ENCODE data around the gene RIPOR1.

RIPOR1 gene

GRCh38 chr16:67543036-67543435 is 14.4 kb downstream of the RIPOR1 start:
- H3K36me3 ChIP-seq (ENCODE audit: insufficient read depth, low read depth, low read length): no peaks in the 10 kb centered on the region
- H3K27ac ChIP-seq (ENCODE audit: low read length): no peak overlapping the region
- no peak overlapping the region for H3K4me3 ChIP-seq (ENCODE audit: low read length)
- H3K9ac ChIP-seq (ENCODE audit: low read depth, low read length): no peak overlapping the region
- H3K9me3 ChIP-seq (ENCODE audit: insufficient read depth, low read depth, low read length): no peaks in the 10 kb centered on the region
- no peaks in the 10 kb centered on the region for H3K4me1 ChIP-seq (ENCODE audit: insufficient read depth, low read length)
- peaks cover 44% of the 10 kb centered on the region for H3K27me3 ChIP-seq (ENCODE audit: insufficient read depth, low read length)

GRCh38 chr16:67543582-67543981 is 15.0 kb downstream of the RIPOR1 start:
- H3K27me3 ChIP-seq (ENCODE audit: insufficient read depth, low read length): peaks cover 38% of the 10 kb centered on the region
- H3K9ac ChIP-seq (ENCODE audit: low read depth, low read length): no peak overlapping the region
- no peaks in the 10 kb centered on the region for H3K36me3 ChIP-seq (ENCODE audit: insufficient read depth, low read depth, low read length)
- no peak overlapping the region for H3K27ac ChIP-seq (ENCODE audit: low read length)
- H3K4me1 ChIP-seq (ENCODE audit: insufficient read depth, low read length): no peaks in the 10 kb centered on the region
- H3K4me3 ChIP-seq (ENCODE audit: low read length): no peak overlapping the region
- no peaks in the 10 kb centered on the region for H3K9me3 ChIP-seq (ENCODE audit: insufficient read depth, low read depth, low read length)

GRCh38 chr16:67544329-67544841 is 15.8 kb downstream of the RIPOR1 start:
- H3K4me1 ChIP-seq (ENCODE audit: insufficient read depth, low read length): no peaks in the 10 kb centered on the region
- H3K4me3 ChIP-seq (ENCODE audit: low read length): no peak overlapping the region
- peaks cover 30% of the 10 kb centered on the region for H3K27me3 ChIP-seq (ENCODE audit: insufficient read depth, low read length)
- no peaks in the 10 kb centered on the region for H3K36me3 ChIP-seq (ENCODE audit: insufficient read depth, low read depth, low read length)
- no peaks in the 10 kb centered on the region for H3K9me3 ChIP-seq (ENCODE audit: insufficient read depth, low read depth, low read length)
- no peak overlapping the region for H3K27ac ChIP-seq (ENCODE audit: low read length)
- H3K9ac ChIP-seq (ENCODE audit: low read depth, low read length): no peak overlapping the region

GRCh38 chr16:67544844-67545664 is 16.4 kb downstream of the RIPOR1 start:
- Histone ChIP-seq H3K9ac (ENCODE audit: low read depth, low read length) (no peak overlapping the region), H3K4me1 (ENCODE audit: insufficient read depth, low read length) (no peaks in the 10 kb centered on the region), H3K36me3 (ENCODE audit: insufficient read depth, low read depth, low read length) (no peaks in the 10 kb centered on the region), H3K9me3 (ENCODE audit: insufficient read depth, low read depth, low read length) (no peaks in the 10 kb centered on the region), H3K27ac (ENCODE audit: low read length) (no peak overlapping the region), H3K27me3 (ENCODE audit: insufficient read depth, low read length) (peaks cover 23% of the 10 kb centered on the region; the same call in 1 of the 2 replicates), H3K4me3 (ENCODE audit: low read length) (no peak overlapping the region)

GRCh38 chr16:67545665-67546024 is 17.0 kb downstream of the RIPOR1 start:
- Histone ChIP-seq H3K27me3 (ENCODE audit: insufficient read depth, low read length) (peaks cover 18% of the 10 kb centered on the region; the same call in 1 of the 2 replicates), H3K4me3 (ENCODE audit: low read length) (no peak overlapping the region), H3K9ac (ENCODE audit: low read depth, low read length) (no peak overlapping the region), H3K27ac (ENCODE audit: low read length) (no peak overlapping the region), H3K4me1 (ENCODE audit: insufficient read depth, low read length) (no peaks in the 10 kb centered on the region), H3K9me3 (ENCODE audit: insufficient read depth, low read depth, low read length) (no peaks in the 10 kb centered on the region), H3K36me3 (ENCODE audit: insufficient read depth, low read depth, low read length) (no peaks in the 10 kb centered on the region)

- H3K27me3 ChIP-seq (ENCODE audit: insufficient read depth, low read length): peaks cover 13% of the 10 kb centered on the region; the same call in 1 of the 2 replicates
- no peak overlapping the region for H3K27ac ChIP-seq (ENCODE audit: low read length)
- H3K36me3 ChIP-seq (ENCODE audit: insufficient read depth, low read depth, low read length): no peaks in the 10 kb centered on the region
- H3K4me1 ChIP-seq (ENCODE audit: insufficient read depth, low read length): no peaks in the 10 kb centered on the region
- H3K9ac ChIP-seq (ENCODE audit: low read depth, low read length): no peak overlapping the region
- no peak overlapping the region for H3K4me3 ChIP-seq (ENCODE audit: low read length)
- H3K9me3 ChIP-seq (ENCODE audit: insufficient read depth, low read depth, low read length): no peaks in the 10 kb centered on the region
Measured at GRCh38 chr16:67546091-67546501, 17.5 kb downstream of the RIPOR1 start.

GRCh38 chr16:67546761-67547422 is 18.3 kb downstream of the RIPOR1 start:
- Histone ChIP-seq H3K4me1 (ENCODE audit: insufficient read depth, low read length) (no peaks in the 10 kb centered on the region), H3K9ac (ENCODE audit: low read depth, low read length) (no peak overlapping the region)

GRCh38 chr16:67547423-67548264 is 19.0 kb downstream of the RIPOR1 start:
- Histone ChIP-seq H3K9me3 (ENCODE audit: insufficient read depth, low read depth, low read length) (no peaks in the 10 kb centered on the region), H3K9ac (ENCODE audit: low read depth, low read length) (no peak overlapping the region), H3K4me1 (ENCODE audit: insufficient read depth, low read length) (no peaks in the 10 kb centered on the region), H3K4me3 (ENCODE audit: low read length) (no peak overlapping the region), H3K27me3 (ENCODE audit: insufficient read depth, low read length) (no peaks in the 10 kb centered on the region; the same call in 1 of the 2 replicates), H3K27ac (ENCODE audit: low read length) (no peak overlapping the region), H3K36me3 (ENCODE audit: insufficient read depth, low read depth, low read length) (no peaks in the 10 kb centered on the region)

More at GRCh38 chr16:67546761-67547422, 18.3 kb downstream of the RIPOR1 start:
- no peak overlapping the region for H3K27ac ChIP-seq (ENCODE audit: low read length)
- H3K4me3 ChIP-seq (ENCODE audit: low read length): no peak overlapping the region
- H3K27me3 ChIP-seq (ENCODE audit: insufficient read depth, low read length): peaks cover 5% of the 10 kb centered on the region; the same call in 1 of the 2 replicates
- no peaks in the 10 kb centered on the region for H3K9me3 ChIP-seq (ENCODE audit: insufficient read depth, low read depth, low read length)
- H3K36me3 ChIP-seq (ENCODE audit: insufficient read depth, low read depth, low read length): no peaks in the 10 kb centered on the region

GRCh38 chr16:67548265-67549126 is 19.9 kb downstream of the RIPOR1 start:
- Histone ChIP-seq H3K36me3 (ENCODE audit: insufficient read depth, low read depth, low read length) (no peaks in the 10 kb centered on the region), H3K27me3 (ENCODE audit: insufficient read depth, low read length) (no peaks in the 10 kb centered on the region; the same call in 1 of the 2 replicates), H3K9ac (ENCODE audit: low read depth, low read length) (no peak overlapping the region), H3K27ac (ENCODE audit: low read length) (no peak overlapping the region), H3K9me3 (ENCODE audit: insufficient read depth, low read depth, low read length) (no peaks in the 10 kb centered on the region), H3K4me1 (ENCODE audit: insufficient read depth, low read length) (no peaks in the 10 kb centered on the region), H3K4me3 (ENCODE audit: low read length) (no peak overlapping the region)

- no peak overlapping the region for H3K27ac ChIP-seq (ENCODE audit: low read length)
- H3K9me3 ChIP-seq (ENCODE audit: insufficient read depth, low read depth, low read length): no peaks in the 10 kb centered on the region
- H3K4me3 ChIP-seq (ENCODE audit: low read length): no peak overlapping the region
- no peaks in the 10 kb centered on the region; the same call in 1 of the 2 replicates for H3K4me1 ChIP-seq (ENCODE audit: insufficient read depth, low read length)
- H3K27me3 ChIP-seq (ENCODE audit: insufficient read depth, low read length): no peaks in the 10 kb centered on the region; the same call in 1 of the 2 replicates
- peaks cover 4% of the 10 kb centered on the region; the same call in 1 of the 2 replicates for H3K36me3 ChIP-seq (ENCODE audit: insufficient read depth, low read depth, low read length)
- H3K9ac ChIP-seq (ENCODE audit: low read depth, low read length): no peak overlapping the region
Measured at GRCh38 chr16:67549240-67549639, 20.6 kb downstream of the RIPOR1 start.

Data from iPS-20b (cell line).